Parathyroid adenoma (tissue), 2 donors: ENCODE results near the gene SEMA4B.

ENCODE experiments used
- H2AFZ ChIP-seq: fragments of 300-600 bp; sonication (generic); one replicate; pipeline ENCODE4 v1.7.0; 2017; ENCODE audit warnings: antibody characterized with exemption, mild to moderate bottlenecking
- H3K27ac ChIP-seq: fragments of 300-600 bp; sonication (generic); one replicate; pipeline ENCODE4 v1.7.0; 2017
- H3K27me3 ChIP-seq: fragments of 300-600 bp; sonication (generic); one replicate; pipeline ENCODE4 v1.7.0; 2017; ENCODE audit warnings: low read length; ENCODE audit not compliant: control insufficient read depth, insufficient read depth
- H3K36me3 ChIP-seq: fragments of 300-600 bp; sonication (generic); one replicate; pipeline ENCODE4 v1.7.0; 2017; ENCODE audit warnings: low read length; ENCODE audit not compliant: control insufficient read depth, insufficient read depth
- H3K4me1 ChIP-seq: fragments of 300-600 bp; sonication (generic); one replicate; pipeline ENCODE4 v1.7.0; 2017; ENCODE audit warnings: control low read depth
- H3K4me2 ChIP-seq: fragments of 300-600 bp; sonication (generic); one replicate; pipeline ENCODE4 v1.7.0; 2017; ENCODE audit warnings: low read length
- H3K4me3 ChIP-seq: fragments of 300-600 bp; sonication (generic); one replicate; pipeline ENCODE4 v1.7.0; 2017; ENCODE audit warnings: low read depth, low read length
- H3K79me2 ChIP-seq: fragments of 300-600 bp; sonication (generic); one replicate; pipeline ENCODE4 v1.7.0; 2017; ENCODE audit warnings: control low read depth
- H3K9ac ChIP-seq: fragments of 300-600 bp; sonication (generic); one replicate; pipeline ENCODE4 v1.7.0; 2017; ENCODE audit warnings: mild to moderate bottlenecking
- H3K9me3 ChIP-seq: fragments of 300-600 bp; sonication (generic); one replicate; pipeline ENCODE4 v1.7.0; 2017; ENCODE audit warnings: low read length; ENCODE audit not compliant: control insufficient read depth
- CTCF ChIP-seq: fragments of 300-600 bp; sonication (generic); IDR thresholded peaks from one replicate; pipeline ENCODE4 v1.7.0; 2017; ENCODE audit warnings: antibody characterized with exemption, mild to moderate bottlenecking
- donor health status: primary hyperparathyroidism.

SEMA4B gene

GRCh38 chr15:90232196-90232595 is 31.1 kb downstream of the SEMA4B start:
- H3K4me3 ChIP-seq = no peak overlapping the region
- H3K27ac ChIP-seq = no peak overlapping the region

GRCh38 chr15:90232941-90233386 is 31.8 kb downstream of the SEMA4B start:
- peak; percentile 44 for TF ChIP-seq CTCF
- no peaks in the 10 kb centered on the region for H3K27me3 ChIP-seq
- H2AFZ ChIP-seq = no peak overlapping the region
- no peak overlapping the region for H3K9ac ChIP-seq
- peak overlapping the region; percentile 86 for H3K4me2 ChIP-seq
- H3K4me1 ChIP-seq = peaks cover 9% of the 10 kb centered on the region
- H3K9me3 ChIP-seq = no peaks in the 10 kb centered on the region
- no peaks in the 10 kb centered on the region for H3K36me3 ChIP-seq
- H3K4me3 ChIP-seq = peak overlapping the region; percentile 78
- H3K79me2 ChIP-seq = no peaks in the 10 kb centered on the region
- peak overlapping the region; percentile 84 for H3K27ac ChIP-seq

More at GRCh38 chr15:90232196-90232595, 31.1 kb downstream of the SEMA4B start:
- H3K9me3 ChIP-seq = no peaks in the 10 kb centered on the region
- no peak for TF ChIP-seq CTCF
- H3K79me2 ChIP-seq = no peaks in the 10 kb centered on the region
- H3K9ac ChIP-seq = no peak overlapping the region
- no peak overlapping the region for H3K4me2 ChIP-seq
- H3K36me3 ChIP-seq = no peaks in the 10 kb centered on the region
- H3K4me1 ChIP-seq = peaks cover 9% of the 10 kb centered on the region
- no peaks in the 10 kb centered on the region for H3K27me3 ChIP-seq
- H2AFZ ChIP-seq = no peak overlapping the region

GRCh38 chr15:90233387-90234095 is 32.4 kb downstream of the SEMA4B start, which contains the start of gene CIB1:
TSS of gene CIB1 (minus strand) at chr15:90233941. CDS start at chr15:90233885, 56 bp downstream.
- TF ChIP-seq CTCF = no peak
- H3K36me3 ChIP-seq = no peaks in the 10 kb centered on the region
- no peaks in the 10 kb centered on the region for H3K9me3 ChIP-seq
- peak within 1 kb of the TSS; percentile 64 for H3K9ac ChIP-seq
- H3K27ac ChIP-seq = peak within 1 kb of the TSS; percentile 84
- no peaks in the 10 kb centered on the region for H3K79me2 ChIP-seq
- H3K4me2 ChIP-seq = peak within 1 kb of the TSS; percentile 86
- peak within 1 kb of the TSS; percentile 83 for H2AFZ ChIP-seq
- no peaks in the 10 kb centered on the region for H3K27me3 ChIP-seq
- H3K4me1 ChIP-seq = peaks cover 9% of the 10 kb centered on the region
- peak within 1 kb of the TSS; percentile 78 for H3K4me3 ChIP-seq

- Histone ChIP-seq H3K4me1 (peaks cover 9% of the 10 kb centered on the region), H3K36me3 (no peaks in the 10 kb centered on the region), H3K79me2 (no peaks in the 10 kb centered on the region)
Measured at GRCh38 chr15:90234096-90234988, 33.2 kb downstream of the SEMA4B start, which contains the start of gene GDPGP1. TSS of gene GDPGP1 (plus strand) at chr15:90234209. CDS start at chr15:90240909, 6,700 bp downstream.

More at GRCh38 chr15:90234096-90234988, 33.2 kb downstream of the SEMA4B start, which contains the start of gene GDPGP1:
- peak within 1 kb of the TSS; percentile 64 for H3K9ac ChIP-seq
- no peak for TF ChIP-seq CTCF
- peak within 1 kb of the TSS; percentile 86 for H3K4me2 ChIP-seq
- H3K4me3 ChIP-seq = peak within 1 kb of the TSS; percentile 78
- H3K27ac ChIP-seq = peak within 1 kb of the TSS; percentile 84
- H3K9me3 ChIP-seq = no peaks in the 10 kb centered on the region
- peak within 1 kb of the TSS; percentile 83 for H2AFZ ChIP-seq
- H3K27me3 ChIP-seq = no peaks in the 10 kb centered on the region
